GM10248 (cell line): Measurements from ENCODE around the gene GFER.

Experiments
- CTCF ChIA-PET: fragments of 300-600 bp; sonication (Branson Sonifier 250); formaldehyde crosslinking; extraction: SDS; loops from one replicate; lab custom pipeline; 2021; ENCODE audit warnings: antibody characterized with exemption; lab: Yijun Ruan, JAX
- POLR2A ChIA-PET: fragments of 350-650 bp; sonication (Branson Sonifier 250); formaldehyde crosslinking; extraction: SDS; loops from one replicate; lab custom pipeline; 2020; ENCODE audit warnings: antibody characterized with exemption; lab: Yijun Ruan, JAX
- DNase-seq: peaks from one replicate; pipeline ENCODE4 v3.0.0; 2012; ENCODE audit errors: extremely low spot score
- TF ChIP-seq, protein P1 (sequence below): IDR thresholded peaks from 2 replicates; pipeline ENCODE4 v1.5.1; 2012; ENCODE audit warnings: mild to moderate bottlenecking, low read depth; ENCODE audit errors: extremely low read depth, missing control alignments, control extremely low read depth

GFER gene

GRCh38 chr16:1990351-1991134, 6.5 kb downstream of the GFER start:
- no peak for DNase-seq
- POLR2A ChIA-PET = interaction anchor here (0.5 to 3.3 kb wide), 5 partner anchors 10 to 260 kb away, joined by 3 to 22 read pairs (median 8); partner anchors contain the start of genes RPS2 and TRAF7
- CTCF ChIA-PET = interaction anchor here (1.1 to 7.3 kb wide), 2 partner anchors 13 to 128 kb away, joined by 3 to 63 read pairs; no protein-coding TSS in a partner anchor
- TF ChIP-seq, protein P1, sequence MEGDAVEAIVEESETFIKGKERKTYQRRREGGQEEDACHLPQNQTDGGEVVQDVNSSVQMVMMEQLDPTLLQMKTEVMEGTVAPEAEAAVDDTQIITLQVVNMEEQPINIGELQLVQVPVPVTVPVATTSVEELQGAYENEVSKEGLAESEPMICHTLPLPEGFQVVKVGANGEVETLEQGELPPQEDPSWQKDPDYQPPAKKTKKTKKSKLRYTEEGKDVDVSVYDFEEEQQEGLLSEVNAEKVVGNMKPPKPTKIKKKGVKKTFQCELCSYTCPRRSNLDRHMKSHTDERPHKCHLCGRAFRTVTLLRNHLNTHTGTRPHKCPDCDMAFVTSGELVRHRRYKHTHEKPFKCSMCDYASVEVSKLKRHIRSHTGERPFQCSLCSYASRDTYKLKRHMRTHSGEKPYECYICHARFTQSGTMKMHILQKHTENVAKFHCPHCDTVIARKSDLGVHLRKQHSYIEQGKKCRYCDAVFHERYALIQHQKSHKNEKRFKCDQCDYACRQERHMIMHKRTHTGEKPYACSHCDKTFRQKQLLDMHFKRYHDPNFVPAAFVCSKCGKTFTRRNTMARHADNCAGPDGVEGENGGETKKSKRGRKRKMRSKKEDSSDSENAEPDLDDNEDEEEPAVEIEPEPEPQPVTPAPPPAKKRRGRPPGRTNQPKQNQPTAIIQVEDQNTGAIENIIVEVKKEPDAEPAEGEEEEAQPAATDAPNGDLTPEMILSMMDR = no peak

DNA sequence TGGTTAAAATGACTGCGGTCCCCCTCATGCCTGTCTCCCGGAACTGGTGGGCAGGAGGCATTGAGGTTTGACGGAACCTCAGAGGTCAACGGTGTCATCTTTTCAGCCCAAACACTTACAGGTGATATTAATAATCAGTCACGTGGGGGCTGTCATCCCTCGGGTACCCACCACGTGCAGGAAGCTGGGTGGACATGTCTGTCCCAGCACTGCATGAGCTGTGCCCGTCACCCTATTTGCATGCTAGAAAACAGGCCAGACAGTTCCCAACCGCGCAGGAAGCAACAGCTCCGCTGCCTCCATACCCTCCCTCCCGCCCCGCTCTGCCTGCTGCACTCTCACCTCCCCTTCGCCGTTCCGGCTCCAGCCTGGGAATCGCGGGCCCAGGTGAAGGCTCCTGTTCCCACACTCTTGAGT, 7.2 kb downstream of the GFER start:
- ChIA-PET CTCF (interaction anchor here (1.1 to 7.3 kb wide), 2 partner anchors 12 to 128 kb away, joined by 3 to 63 read pairs; no protein-coding TSS in a partner anchor), POLR2A (interaction anchor here (0.5 to 3.3 kb wide), 4 partner anchors 11 to 259 kb away, joined by 3 to 22 read pairs (median 8); partner anchors contain the start of genes RPS2 and TRAF7)
- TF ChIP-seq, protein P1 = no peak
- DNase-seq = peak; percentile 66

GRCh38 chr16:1991588-1991947, 7.6 kb downstream of the GFER start:
- CTCF ChIA-PET = interaction anchor here (7.3 kb wide), 1 partner anchor 12 kb away, joined by 63 read pairs; no protein-coding TSS in a partner anchor
- POLR2A ChIA-PET = interaction anchor here (0.9 to 3.3 kb wide), 5 partner anchors 11 to 164 kb away, joined by 3 to 22 read pairs (median 6); partner anchors contain the start of genes RPS2 and TRAF7

GRCh38 chr16:1991948-1992703, 8.1 kb downstream of the GFER start:
- ChIA-PET POLR2A (interaction anchor here (0.9 to 3.3 kb wide), 3 partner anchors 27 to 163 kb away, joined by 4 to 22 read pairs (median 6); partner anchors contain the start of genes RPS2 and TRAF7), CTCF (interaction anchor here (7.3 kb wide), 1 partner anchor 11 kb away, joined by 63 read pairs; no protein-coding TSS in a partner anchor)
- peak; percentile 100 for DNase-seq
- TF ChIP-seq, protein P1 = no peak

More at GRCh38 chr16:1991588-1991947, 7.6 kb downstream of the GFER start:
- TF ChIP-seq, protein P1 = no peak
- DNase-seq = no peak

DNA sequence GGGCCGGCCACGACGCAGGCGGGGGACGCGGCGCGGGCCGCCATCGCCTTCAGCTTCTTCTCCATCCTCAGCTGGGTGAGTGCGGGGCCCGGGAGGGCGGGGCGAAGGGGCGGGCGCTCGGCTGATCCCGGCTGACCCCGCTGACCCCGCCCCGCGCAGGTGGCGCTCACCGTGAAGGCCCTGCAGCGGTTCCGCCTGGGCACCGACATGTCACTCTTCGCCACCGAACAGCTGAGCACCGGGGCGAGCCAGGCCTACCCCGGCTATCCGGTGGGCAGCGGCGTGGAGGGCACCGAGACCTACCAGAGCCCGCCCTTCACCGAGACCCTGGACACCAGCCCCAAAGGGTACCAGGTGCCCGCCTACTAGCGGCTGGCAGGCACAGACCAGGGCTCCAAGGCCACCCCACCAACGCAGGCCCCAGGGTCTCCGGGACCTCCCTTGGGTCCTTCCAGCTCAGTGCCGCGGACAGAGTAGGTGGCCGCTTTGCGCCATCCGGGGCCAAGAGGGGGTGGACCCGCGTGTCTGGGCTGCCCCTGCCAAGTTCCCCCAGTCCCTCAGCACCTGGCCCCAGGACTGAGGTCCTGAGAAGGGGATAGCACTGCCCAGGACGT, 8.8 kb downstream of the GFER start:
- POLR2A ChIA-PET = interaction anchor here (0.9 to 3.3 kb wide), 3 partner anchors 28 to 163 kb away, joined by 4 to 22 read pairs (median 6); partner anchors contain the start of genes RPS2 and TRAF7

More for the DNA sequence above, 8.8 kb downstream of the GFER start:
- TF ChIP-seq, protein P1 = no peak
- DNase-seq = no peak
- CTCF ChIA-PET = interaction anchor here (7.3 kb wide), 1 partner anchor 11 kb away, joined by 63 read pairs; no protein-coding TSS in a partner anchor
